Inflammatory macrophage (primary cell): ENCODE results near the gene MRAS.
"Not testable (repeated sequence)": the region's sequence is repeated elsewhere in the genome, so short reads cannot be mapped to it uniquely, and the experiment has no call there.

ENCODE experiments used
- DNase-seq, 2 donors: peaks; one replicate each; pipeline ENCODE4 v3.0.0-alpha.2; 2020 to 2022

MRAS gene

DNA sequence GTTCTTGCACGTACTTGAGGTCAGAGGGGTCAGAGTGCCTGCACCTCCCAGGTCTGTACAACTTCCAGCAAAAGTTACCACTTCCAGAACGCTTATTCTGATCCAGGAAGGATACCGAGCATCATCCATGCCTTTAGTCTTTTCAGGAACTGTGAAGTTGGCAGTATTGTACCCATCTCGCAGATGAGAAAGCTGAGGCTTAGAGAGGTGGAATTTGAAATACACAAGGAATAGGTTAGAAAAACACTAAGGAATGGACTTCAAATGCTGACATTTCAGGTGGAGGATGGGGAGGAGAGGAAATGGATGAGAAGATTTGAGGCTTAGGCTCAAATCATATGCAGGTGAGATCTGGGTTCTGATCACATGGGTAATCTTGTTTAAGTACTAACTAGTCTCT is 97.3 kb downstream of the MRAS start:
- DNase-seq: no peak

GRCh38 chr3:138448631-138449030 is 100.3 kb downstream of the MRAS start:
- no peak for DNase-seq

GRCh38 chr3:138449490-138449889 is 101.1 kb downstream of the MRAS start:
- DNase-seq: no peak

- no peak for DNase-seq
Measured at GRCh38 chr3:138450181-138450580, 101.8 kb downstream of the MRAS start.

DNA sequence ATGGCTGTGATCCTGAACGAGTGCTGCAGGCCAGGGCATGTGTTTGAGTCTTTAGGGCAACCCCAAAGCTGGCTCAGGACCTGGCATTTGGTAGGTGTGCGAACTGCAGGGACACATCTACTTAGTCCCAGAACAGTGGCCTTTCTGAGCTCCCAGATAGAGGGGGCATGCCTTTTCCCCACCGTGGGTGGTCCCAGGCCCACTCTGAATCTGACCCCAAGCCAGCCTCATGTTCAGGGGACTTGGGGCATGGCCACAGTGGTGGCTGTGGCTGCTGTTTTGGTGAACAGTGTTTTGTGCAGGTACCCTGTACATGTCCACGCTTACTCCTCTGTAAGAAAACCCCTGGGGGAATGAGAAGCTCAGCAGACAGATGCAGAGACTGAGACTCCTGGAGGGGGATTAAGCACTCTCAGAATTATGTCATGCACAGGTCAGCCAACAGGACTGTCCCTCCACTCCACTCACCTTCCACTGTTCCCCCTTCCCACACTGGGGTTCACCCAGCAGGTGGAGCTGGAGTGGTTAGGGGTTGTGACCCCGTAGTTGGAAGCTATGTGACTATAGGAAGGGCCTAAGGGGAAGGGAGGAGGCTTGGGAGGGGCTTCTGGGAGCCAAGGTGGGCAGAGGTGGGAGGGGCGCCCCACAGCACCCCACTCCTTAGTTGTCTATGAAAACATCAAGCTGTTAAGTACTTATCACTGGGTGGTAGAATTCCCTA is 102.5 kb downstream of the MRAS start:
- no peak for DNase-seq

- no peak for DNase-seq
Measured at GRCh38 chr3:138451595-138452162, 103.3 kb downstream of the MRAS start.

DNA sequence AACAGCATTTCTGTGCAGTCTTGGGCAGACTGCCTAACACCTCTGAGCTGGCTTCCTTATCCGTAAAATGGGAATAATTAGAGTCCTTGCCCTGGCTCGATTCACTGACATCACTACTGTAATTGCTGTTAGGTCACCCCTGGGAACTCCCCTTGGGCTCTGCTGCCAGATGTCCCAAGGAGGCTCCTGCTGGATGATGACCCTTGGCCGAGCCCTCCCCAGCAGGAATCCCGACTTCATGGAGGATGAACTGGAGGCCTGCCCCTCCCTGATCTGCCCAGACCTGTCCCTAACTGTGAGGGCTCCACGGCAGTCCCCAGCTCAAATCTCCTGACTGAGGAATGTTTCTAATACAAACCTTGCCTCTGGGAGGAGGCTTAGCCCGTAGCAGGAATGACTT is 104.1 kb downstream of the MRAS start:
- DNase-seq: no peak

- DNase-seq: not testable (repeated sequence)
Measured at GRCh38 chr3:138453940-138454339, 105.6 kb downstream of the MRAS start.
